ENCODE data around the gene AMPD2. TPM values are rescaled to one million over a fixed set of nuclear protein-coding genes. Genes with fewer than 3 reads are reported as not detected.
"Not testable (repeated sequence)": the region's sequence is repeated elsewhere in the genome, so short reads cannot be mapped to it uniquely, and the experiment has no call there.

Gene AMPD2
- total RNA-seq, 3 donors from 2014 or later, result 35.6 to 47.4 (median 40.9) TPM

- DNase-seq, result no peak
- no peak for ATAC-seq
- no peak for TF ChIP-seq CTCF (IDR thresholded peaks at IDR 0.05)
- intact Hi-C loops (cut with DNase I, micrococcal nuclease), result no loop called here
- Histone ChIP-seq H3K9me3 (no peaks in the 10 kb centered on the region), H3K4me3 (no peak overlapping the region), H3K4me1 (ENCODE audit: low read depth) (peaks cover 4% of the 10 kb centered on the region), H3K36me3 (ENCODE audit: low read depth) (no peaks in the 10 kb centered on the region)
Measured at GRCh38 chr1:109661391-109661790, 41.8 kb downstream of the AMPD2 start.

- no peaks in the 10 kb centered on the region for H3K9me3 ChIP-seq
- H3K36me3 ChIP-seq (ENCODE audit: low read depth), result no peaks in the 10 kb centered on the region
- no peak for ATAC-seq
- intact Hi-C loops (cut with DNase I, micrococcal nuclease), result no loop called here
- H3K4me3 ChIP-seq, result no peak overlapping the region
- DNase-seq, result no peak
- peaks cover 3% of the 10 kb centered on the region for H3K4me1 ChIP-seq (ENCODE audit: low read depth)
- no peak for TF ChIP-seq CTCF (IDR thresholded peaks at IDR 0.05)
Measured at GRCh38 chr1:109664671-109665070, 45.0 kb downstream of the AMPD2 start.

GRCh38 chr1:109667452-109668122 lies 48.0 kb downstream of the AMPD2 start, which contains the start of gene GSTM2:
GSTM2 (plus strand) TSS chr1:109668057; CDS start chr1:109668116, 59 bp downstream.
- TF ChIP-seq CTCF (IDR thresholded peaks at IDR 0.05), result no peak
- intact Hi-C loops (cut with DNase I, micrococcal nuclease), result no loop called here
- ATAC-seq (peak; percentile 98), DNase-seq (peak; percentile 86 to 92 (median 91))
- no peaks in the 10 kb centered on the region for H3K36me3 ChIP-seq (ENCODE audit: low read depth)
- H3K4me3 ChIP-seq, result no peak within 1 kb of the TSS
- peaks cover 3% of the 10 kb centered on the region for H3K4me1 ChIP-seq (ENCODE audit: low read depth)
- no peaks in the 10 kb centered on the region for H3K9me3 ChIP-seq

GRCh38 chr1:109668123-109668775 lies 48.6 kb downstream of the AMPD2 start:
- peaks cover 3% of the 10 kb centered on the region for H3K4me1 ChIP-seq (ENCODE audit: low read depth)
- no peak overlapping the region for H3K4me3 ChIP-seq
- TF ChIP-seq CTCF (IDR thresholded peaks at IDR 0.05), result no peak
- no peaks in the 10 kb centered on the region for H3K9me3 ChIP-seq
- peak; percentile 14 for ATAC-seq
- no peaks in the 10 kb centered on the region for H3K36me3 ChIP-seq (ENCODE audit: low read depth)
- intact Hi-C loops (cut with DNase I, micrococcal nuclease), result no loop called here
- DNase-seq, result no peak

GRCh38 chr1:109669246-109669948 lies 49.8 kb downstream of the AMPD2 start:
- Histone ChIP-seq H3K4me1 (ENCODE audit: low read depth) (peaks cover 3% of the 10 kb centered on the region), H3K4me3 (no peak overlapping the region), H3K9me3 (no peaks in the 10 kb centered on the region), H3K36me3 (ENCODE audit: low read depth) (no peaks in the 10 kb centered on the region)
- intact Hi-C loops (cut with DNase I, micrococcal nuclease), result no loop called here
- DNase-seq (no peak), ATAC-seq (no peak)
- TF ChIP-seq CTCF (IDR thresholded peaks at IDR 0.05), result no peak

- H3K4me1 ChIP-seq (ENCODE audit: low read depth); ATAC-seq; DNase-seq; H3K36me3 ChIP-seq (ENCODE audit: low read depth); intact Hi-C loops (cut with DNase I, micrococcal nuclease); H3K9me3 ChIP-seq; H3K4me3 ChIP-seq: not testable (repeated sequence)
Measured at GRCh38 chr1:109669949-109670302, 50.3 kb downstream of the AMPD2 start.

All from mucosa of descending colon (tissue), 3 donors.